ENCODE data around the gene SMTN.
A peak's percentile ranks its signal among the peaks of the same experiment; 100 is the strongest.
"Not testable (repeated sequence)": the region's sequence is repeated elsewhere in the genome, so short reads cannot be mapped to it uniquely, and the experiment has no call there.

The SMTN gene

GRCh38 chr22:31069691-31070314 is 11.3 kb upstream of the SMTN start:
- DNase-seq (ENCODE audit: extremely low read depth in 1 of 2, low read depth in 1 of 2): not testable (repeated sequence)

GRCh38 chr22:31073125-31073524 is 8.0 kb upstream of the SMTN start:
- DNase-seq (ENCODE audit: extremely low read depth in 1 of 2, low read depth in 1 of 2): not testable (repeated sequence)

- DNase-seq (ENCODE audit: extremely low read depth in 1 of 2, low read depth in 1 of 2): not testable (repeated sequence)
Measured at GRCh38 chr22:31073545-31074145, 7.5 kb upstream of the SMTN start.

- no peak for DNase-seq (ENCODE audit: extremely low read depth in 1 of 2, low read depth in 1 of 2)
Measured at GRCh38 chr22:31075961-31076360, 5.2 kb upstream of the SMTN start.

GRCh38 chr22:31077681-31078080 is 3.4 kb upstream of the SMTN start:
- DNase-seq (ENCODE audit: extremely low read depth in 1 of 2, low read depth in 1 of 2): no peak

- not testable (repeated sequence) for DNase-seq (ENCODE audit: extremely low read depth in 1 of 2, low read depth in 1 of 2)
Measured at GRCh38 chr22:31078389-31078788, 2.7 kb upstream of the SMTN start.

GRCh38 chr22:31079095-31079642 is 1.9 kb upstream of the SMTN start:
- no peak for DNase-seq (ENCODE audit: extremely low read depth in 1 of 2, low read depth in 1 of 2)

- no peak for DNase-seq (ENCODE audit: extremely low read depth in 1 of 2, low read depth in 1 of 2)
Measured at GRCh38 chr22:31080164-31080847, 812 bp upstream of the SMTN start.

- DNase-seq (ENCODE audit: extremely low read depth in 1 of 2, low read depth in 1 of 2): peak in 1 of 2 donors; percentile 47
Measured at GRCh38 chr22:31081963-31082605, 966 bp downstream of the SMTN start.

GRCh38 chr22:31082606-31083376 is 1.7 kb downstream of the SMTN start:
- peak; percentile 40 to 69 for DNase-seq (ENCODE audit: extremely low read depth in 1 of 2, low read depth in 1 of 2)

- DNase-seq (ENCODE audit: extremely low read depth in 1 of 2, low read depth in 1 of 2): no peak
Measured at GRCh38 chr22:31083377-31083768, 2.3 kb downstream of the SMTN start.

- DNase-seq (ENCODE audit: extremely low read depth in 1 of 2, low read depth in 1 of 2): no peak
Measured at GRCh38 chr22:31083923-31084810, 3.0 kb downstream of the SMTN start.

GRCh38 chr22:31084811-31085492 is 3.8 kb downstream of the SMTN start:
- peak; percentile 72 to 83 for DNase-seq (ENCODE audit: extremely low read depth in 1 of 2, low read depth in 1 of 2)

GRCh38 chr22:31085493-31085824 is 4.3 kb downstream of the SMTN start:
- DNase-seq (ENCODE audit: extremely low read depth in 1 of 2, low read depth in 1 of 2): no peak

GRCh38 chr22:31085928-31086327 is 4.8 kb downstream of the SMTN start:
- no peak for DNase-seq (ENCODE audit: extremely low read depth in 1 of 2, low read depth in 1 of 2)

- DNase-seq (ENCODE audit: extremely low read depth in 1 of 2, low read depth in 1 of 2): no peak
Measured at GRCh38 chr22:31086703-31087330, 5.7 kb downstream of the SMTN start.

GRCh38 chr22:31087744-31088215 is 6.7 kb downstream of the SMTN start:
- DNase-seq (ENCODE audit: extremely low read depth in 1 of 2, low read depth in 1 of 2): no peak

GRCh38 chr22:31088233-31088986 is 7.3 kb downstream of the SMTN start:
- DNase-seq (ENCODE audit: extremely low read depth in 1 of 2, low read depth in 1 of 2): no peak

Measured in stimulated activated CD8-positive, alpha-beta memory T cell treated with anti-CD3 and anti-CD28 coated beads, Interleukin-7, amount 100 ng/mL, for 48 hours (primary cell).